SK-N-SH (cell line): ENCODE results near the gene ACVR1C. TPM values are rescaled to one million over a fixed set of nuclear protein-coding genes. Genes with fewer than 3 reads are reported as not detected.

Experiments used
- CTCF ChIA-PET: fragments of 300-600, 350-600 bp; formaldehyde crosslinking; extraction: SDS; loops from one replicate; lab custom pipeline; 2021; lab: Yijun Ruan, JAX
- POLR2A ChIA-PET: fragments of 350-600 bp; sonication (Branson Sonifier 250); formaldehyde crosslinking; extraction: SDS; loops from one replicate; lab custom pipeline; 2020; ENCODE audit warnings: antibody characterized with exemption, inconsistent platforms; lab: Yijun Ruan, JAX
- DNase-seq: peaks from one replicate; pipeline ENCODE4 v3.0.0; 2012
- H2AFZ ChIP-seq: fragments of 200-600 bp; sonication (generic); 2 replicates; pipeline ENCODE4 v1.8.1; 2016; ENCODE audit warnings: antibody characterized with exemption, mild to moderate bottlenecking, low read depth
- H3F3A ChIP-seq: fragments of 200-600 bp; sonication (generic); replicated peaks from 2 replicates; pipeline ENCODE3; 2016; ENCODE audit warnings: antibody characterized with exemption, mild to moderate bottlenecking; ENCODE audit not compliant: insufficient read depth
- H3K27ac ChIP-seq, 2 experiments: fragments of 200-500 bp in 1 of 2; fragments of 200-600 bp in 1 of 2; sonication (Bioruptor generic) in 1 of 2; sonication (generic), shearing (Covaris generic) in 1 of 2; 2 replicates each; pipeline versions ENCODE4 v1.5.1 to v1.6.1; 2014 to 2016; ENCODE audit warnings: low read depth in 2 of 2, inconsistent platforms in 1 of 2, low read length in 1 of 2, mild to moderate bottlenecking in 1 of 2, mixed read lengths in 1 of 2
- H3K27me3 ChIP-seq: fragments of 200-600 bp; sonication (generic), shearing (Covaris generic); 2 replicates; pipeline ENCODE4 v1.6.1; 2016; ENCODE audit warnings: mixed run types; ENCODE audit not compliant: insufficient read depth
- H3K36me3 ChIP-seq, 2 experiments: fragments of 200-500 bp in 1 of 2; fragments of 200-600 bp in 1 of 2; sonication (Bioruptor generic) in 1 of 2; sonication (generic) in 1 of 2; replicated peaks in 1 of 2; 2 replicates each; pipeline versions ENCODE3 to v1.5.1; 2014 to 2016; ENCODE audit warnings: low read length in 1 of 2, mild to moderate bottlenecking in 1 of 2; ENCODE audit not compliant: insufficient read depth in 2 of 2, control insufficient read depth in 1 of 2
- H3K4me1 ChIP-seq, 2 experiments: fragments of 200-500 bp in 1 of 2; fragments of 200-600 bp in 1 of 2; sonication (Bioruptor generic) in 1 of 2; sonication (generic), shearing (Covaris generic) in 1 of 2; 2 replicates each; pipeline versions ENCODE4 v1.5.1 to v1.6.1; 2014 to 2016; ENCODE audit warnings: low read depth in 1 of 2, low read length in 1 of 2, mixed run types in 1 of 2; ENCODE audit not compliant: insufficient read depth in 2 of 2, control insufficient read depth in 1 of 2
- H3K4me2 ChIP-seq: fragments of 200-600 bp; sonication (generic), shearing (Covaris generic); 2 replicates; pipeline ENCODE4 v1.6.1; 2017; ENCODE audit warnings: mixed run types
- H3K4me3 ChIP-seq, 2 experiments: fragments of 200-500 bp in 1 of 2; fragments of 200-600 bp in 1 of 2; sonication (Bioruptor generic) in 1 of 2; sonication (generic), shearing (Covaris generic) in 1 of 2; 2 replicates each; pipeline versions ENCODE4 v1.5.1 to v1.8.1; 2014 to 2016; ENCODE audit warnings: low read depth in 2 of 2, inconsistent platforms in 1 of 2, low read length in 1 of 2, mild to moderate bottlenecking in 1 of 2, mixed read lengths in 1 of 2, moderate library complexity in 1 of 2
- H3K79me2 ChIP-seq: fragments of 200-600 bp; sonication (generic); 2 replicates; pipeline ENCODE4 v1.8.1; 2017; ENCODE audit warnings: mild to moderate bottlenecking; ENCODE audit not compliant: insufficient read depth
- H3K9ac ChIP-seq: fragments of 200-600 bp; sonication (generic); 2 replicates; pipeline ENCODE4 v1.6.1; 2017; ENCODE audit warnings: mixed run types
- H3K9me2 ChIP-seq: fragments of 200-600 bp; sonication (generic); 2 replicates; pipeline ENCODE4 v1.6.1; 2017; ENCODE audit warnings: mixed run types
- H3K9me3 ChIP-seq: fragments of 200-600 bp; sonication (generic); 2 replicates; pipeline ENCODE4 v1.6.1; 2017; ENCODE audit warnings: mixed run types, mild to moderate bottlenecking, moderate library complexity
- H4K20me1 ChIP-seq: fragments of 200-600 bp; sonication (generic); 2 replicates; pipeline ENCODE4 v1.6.1; 2017; ENCODE audit warnings: mild to moderate bottlenecking, mixed run types; ENCODE audit not compliant: insufficient read depth
- CHD2 ChIP-seq: fragments of 150-350 bp; IDR thresholded peaks from 2 replicates; pipeline ENCODE4 v1.6.1; 2018; ENCODE audit warnings: low read length; ENCODE audit not compliant: partially characterized antibody
- ELF1 ChIP-seq: IDR thresholded peaks from 2 replicates; pipeline ENCODE4 v1.4.0; 2012
- FOXJ3 ChIP-seq: sonication (generic); formaldehyde crosslinking; IDR thresholded peaks from 2 replicates; pipeline ENCODE4 v1.5.1; 2020; ENCODE audit warnings: mild to moderate bottlenecking, missing genetic modification reagents
- FOXM1 ChIP-seq: IDR thresholded peaks from 2 replicates; pipeline ENCODE4 v1.4.0; 2012; ENCODE audit warnings: low read depth, mild to moderate bottlenecking
- GATA2 ChIP-seq: sonication (generic); formaldehyde crosslinking; IDR thresholded peaks from 2 replicates; pipeline ENCODE4 v1.5.0; 2020; ENCODE audit warnings: mild to moderate bottlenecking, missing genetic modification reagents
- JUND ChIP-seq: IDR thresholded peaks from 2 replicates; pipeline ENCODE4 v1.4.0; 2012
- MEF2A ChIP-seq: IDR thresholded peaks from 2 replicates; pipeline ENCODE4 v1.4.0; 2012; ENCODE audit warnings: low read depth, borderline replicate concordance
- NFIC ChIP-seq: IDR thresholded peaks from 2 replicates; pipeline ENCODE4 v1.4.0; 2012; ENCODE audit warnings: borderline replicate concordance
- NRF1 ChIP-seq: IDR thresholded peaks from 2 replicates; pipeline ENCODE4 v1.6.1; 2012; ENCODE audit warnings: low read depth, mild to moderate bottlenecking, low read length
- RAD21 ChIP-seq: IDR thresholded peaks from 2 replicates; pipeline ENCODE4 v1.6.1; 2012; ENCODE audit warnings: mild to moderate bottlenecking, low read length
- RCOR1 ChIP-seq: fragments of 150-350 bp; IDR thresholded peaks from 2 replicates; pipeline ENCODE4 v1.6.1; 2017; ENCODE audit warnings: antibody characterized with exemption, low read length
- RXRA ChIP-seq: IDR thresholded peaks from 2 replicates; pipeline ENCODE4 v1.4.0; 2012; ENCODE audit warnings: low read depth, mild to moderate bottlenecking, borderline replicate concordance
- SIN3A ChIP-seq: IDR thresholded peaks from 2 replicates; pipeline ENCODE4 v1.6.1; 2012; ENCODE audit warnings: low read depth, mild to moderate bottlenecking, low read length, moderate library complexity, borderline replicate concordance
- SMC3 ChIP-seq: IDR thresholded peaks from 2 replicates; pipeline ENCODE4 v1.6.1; 2012; ENCODE audit warnings: low read depth, low read length, improper control_type of control experiment
- TAF1 ChIP-seq: IDR thresholded peaks from 2 replicates; pipeline ENCODE4 v1.6.1; 2012; ENCODE audit warnings: low read depth, mild to moderate bottlenecking, low read length, moderate library complexity, borderline replicate concordance
- TCF12 ChIP-seq: IDR thresholded peaks from 2 replicates; pipeline ENCODE4 v1.4.0; 2012
- TEAD4 ChIP-seq: IDR thresholded peaks from 2 replicates; pipeline ENCODE4 v1.4.0; 2012; ENCODE audit warnings: mild to moderate bottlenecking, borderline replicate concordance; ENCODE audit not compliant: insufficient read depth
- YY1 ChIP-seq: IDR thresholded peaks from 2 replicates; pipeline ENCODE4 v1.4.0; 2012; ENCODE audit warnings: low read depth, mild to moderate bottlenecking
- WGBS: methylation state at CpG from one replicate; pipeline ENCODE4 v1.1.6; 2017; ENCODE audit warnings: low lambda C conversion rate; 5-methylcytosine and 5-hydroxymethylcytosine counted together
- polyA plus RNA-seq, 3 experiments: library from polyadenylated mRNA; depleted of rRNA; stranded (reverse); fragments of >200 nt; gene quantifications; 2 replicates each; pipeline ENCODE4 v1.2.3, GENCODE V29; 2012
- TF ChIP-seq, protein P1 (sequence below): IDR thresholded peaks from 2 replicates; pipeline ENCODE4 v1.6.1; 2012; ENCODE audit warnings: mild to moderate bottlenecking, low read depth, low read length, moderate library complexity
- TF ChIP-seq, protein P2 (sequence below): IDR thresholded peaks from 2 replicates; pipeline ENCODE4 v1.4.0; 2012; ENCODE audit warnings: low read depth, borderline replicate concordance
- TF ChIP-seq, protein P3 (sequence below): IDR thresholded peaks from 2 replicates; pipeline ENCODE4 v1.4.0; 2012; ENCODE audit warnings: low read depth
- TF ChIP-seq, protein P4 (sequence below): fragments of 200-600 bp; sonication (generic); IDR thresholded peaks from 2 replicates; pipeline ENCODE4 v1.6.1; 2017; ENCODE audit warnings: antibody characterized with exemption, mild to moderate bottlenecking, moderate library complexity
- TF ChIP-seq, protein P5 (sequence below): IDR thresholded peaks from 2 replicates; pipeline ENCODE4; 2012

The ACVR1C gene
- polyA plus RNA-seq, 1 of the 3 experiments (the other 2 are of a cell fraction) = 0.03 TPM

DNA sequence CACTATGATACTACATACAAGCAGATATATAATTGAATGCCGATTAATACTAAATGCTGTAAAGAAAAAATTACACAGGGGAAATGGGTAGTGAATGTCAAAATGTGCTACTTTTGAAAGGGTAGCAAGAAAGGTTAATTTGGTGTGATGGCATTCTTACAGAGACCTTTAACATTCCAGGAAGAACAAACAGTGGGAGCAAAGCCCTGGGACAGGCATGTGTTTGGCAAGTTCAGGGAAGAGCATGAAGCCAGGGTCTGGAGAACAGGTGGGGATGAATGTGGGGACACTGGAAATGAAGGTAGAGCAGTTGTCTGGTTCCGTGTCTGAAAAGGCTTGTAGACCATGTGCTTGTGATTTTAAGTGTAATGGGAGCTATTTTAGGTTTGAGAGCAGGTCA is 102.6 kb downstream of the ACVR1C start (continued):
- TF ChIP-seq TCF12 (no peak), ELF1 (no peak), RCOR1 (no peak), CHD2 (no peak), YY1 (no peak), RAD21 (no peak), TAF1 (no peak), JUND (no peak), TEAD4 (no peak)
- TF ChIP-seq, protein P1, sequence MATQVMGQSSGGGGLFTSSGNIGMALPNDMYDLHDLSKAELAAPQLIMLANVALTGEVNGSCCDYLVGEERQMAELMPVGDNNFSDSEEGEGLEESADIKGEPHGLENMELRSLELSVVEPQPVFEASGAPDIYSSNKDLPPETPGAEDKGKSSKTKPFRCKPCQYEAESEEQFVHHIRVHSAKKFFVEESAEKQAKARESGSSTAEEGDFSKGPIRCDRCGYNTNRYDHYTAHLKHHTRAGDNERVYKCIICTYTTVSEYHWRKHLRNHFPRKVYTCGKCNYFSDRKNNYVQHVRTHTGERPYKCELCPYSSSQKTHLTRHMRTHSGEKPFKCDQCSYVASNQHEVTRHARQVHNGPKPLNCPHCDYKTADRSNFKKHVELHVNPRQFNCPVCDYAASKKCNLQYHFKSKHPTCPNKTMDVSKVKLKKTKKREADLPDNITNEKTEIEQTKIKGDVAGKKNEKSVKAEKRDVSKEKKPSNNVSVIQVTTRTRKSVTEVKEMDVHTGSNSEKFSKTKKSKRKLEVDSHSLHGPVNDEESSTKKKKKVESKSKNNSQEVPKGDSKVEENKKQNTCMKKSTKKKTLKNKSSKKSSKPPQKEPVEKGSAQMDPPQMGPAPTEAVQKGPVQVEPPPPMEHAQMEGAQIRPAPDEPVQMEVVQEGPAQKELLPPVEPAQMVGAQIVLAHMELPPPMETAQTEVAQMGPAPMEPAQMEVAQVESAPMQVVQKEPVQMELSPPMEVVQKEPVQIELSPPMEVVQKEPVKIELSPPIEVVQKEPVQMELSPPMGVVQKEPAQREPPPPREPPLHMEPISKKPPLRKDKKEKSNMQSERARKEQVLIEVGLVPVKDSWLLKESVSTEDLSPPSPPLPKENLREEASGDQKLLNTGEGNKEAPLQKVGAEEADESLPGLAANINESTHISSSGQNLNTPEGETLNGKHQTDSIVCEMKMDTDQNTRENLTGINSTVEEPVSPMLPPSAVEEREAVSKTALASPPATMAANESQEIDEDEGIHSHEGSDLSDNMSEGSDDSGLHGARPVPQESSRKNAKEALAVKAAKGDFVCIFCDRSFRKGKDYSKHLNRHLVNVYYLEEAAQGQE = no peak
- TF ChIP-seq, protein P2, sequence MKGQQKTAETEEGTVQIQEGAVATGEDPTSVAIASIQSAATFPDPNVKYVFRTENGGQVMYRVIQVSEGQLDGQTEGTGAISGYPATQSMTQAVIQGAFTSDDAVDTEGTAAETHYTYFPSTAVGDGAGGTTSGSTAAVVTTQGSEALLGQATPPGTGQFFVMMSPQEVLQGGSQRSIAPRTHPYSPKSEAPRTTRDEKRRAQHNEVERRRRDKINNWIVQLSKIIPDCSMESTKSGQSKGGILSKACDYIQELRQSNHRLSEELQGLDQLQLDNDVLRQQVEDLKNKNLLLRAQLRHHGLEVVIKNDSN = no peak

DNA sequence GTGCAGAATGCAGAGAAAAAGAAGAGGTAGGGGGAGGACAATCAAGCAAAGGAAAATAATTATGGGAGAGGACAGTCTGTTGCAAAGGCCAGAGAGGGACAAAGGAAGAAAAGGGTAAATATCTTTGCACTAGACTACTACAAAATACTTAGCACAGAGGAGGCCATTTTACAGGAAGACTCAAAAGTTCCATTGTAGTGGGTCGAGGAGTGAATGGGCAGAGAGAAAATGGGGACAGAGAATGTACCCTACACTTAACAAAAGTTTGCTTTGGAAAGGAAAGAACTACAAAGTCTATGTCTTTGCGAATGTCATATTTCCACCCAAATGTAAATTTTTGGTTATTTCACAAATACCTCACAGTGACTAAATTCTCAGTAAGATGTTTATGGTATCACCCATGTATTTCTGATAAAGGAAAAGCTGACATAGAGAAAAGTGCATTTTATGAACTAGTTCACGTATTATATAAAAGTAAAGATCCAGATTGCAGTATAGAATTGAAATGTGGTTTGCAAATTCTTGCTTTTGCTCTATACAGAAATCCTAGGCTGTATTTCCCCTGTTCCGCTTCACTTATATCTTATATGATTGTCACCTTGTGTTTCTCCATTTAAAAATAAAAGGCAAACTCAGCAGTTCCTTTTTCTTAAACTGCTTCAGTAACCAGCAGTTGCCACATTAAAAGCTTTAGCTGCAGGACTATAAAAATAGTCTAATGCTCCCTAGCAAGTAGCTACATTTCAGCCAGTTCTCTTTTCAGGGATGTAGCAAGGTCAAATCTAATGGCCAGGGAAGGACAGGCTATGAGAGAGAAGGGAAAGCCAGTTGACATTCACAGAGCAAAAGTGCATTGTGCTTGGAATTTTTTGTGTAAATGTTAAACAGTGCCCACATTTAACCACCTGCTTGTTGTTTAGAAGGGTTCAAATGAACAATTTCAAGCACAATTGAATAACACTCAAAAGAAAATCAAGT is 105.1 kb downstream of the ACVR1C start:
- WGBS = 41% methylated on average over 4 of the region's 4 CpGs

More for the DNA sequence above, 105.1 kb downstream of the ACVR1C start:
- no peak overlapping the region for H3K4me2 ChIP-seq
- no peaks in the 10 kb centered on the region for H3K36me3 ChIP-seq
- H3K4me3 ChIP-seq = no peak overlapping the region
- no peak for DNase-seq
- H3K9me3 ChIP-seq = no peaks in the 10 kb centered on the region
- ChIA-PET POLR2A (no interaction called here), CTCF (interaction anchor here (0.5 kb wide), 1 partner anchor 75 kb away, joined by 3 read pairs; no protein-coding TSS in a partner anchor)
- no peaks in the 10 kb centered on the region; the same call in 1 of the 2 replicates for H3K27me3 ChIP-seq
- H4K20me1 ChIP-seq = no peaks in the 10 kb centered on the region
- H3F3A ChIP-seq = no peaks in the 10 kb centered on the region
- TF ChIP-seq GATA2 (CRISPR knock-in tag) (no peak), YY1 (no peak), FOXJ3 (CRISPR knock-in tag) (no peak), ELF1 (no peak), RCOR1 (no peak), NFIC (no peak), RAD21 (no peak), CHD2 (no peak), SIN3A (no peak), SMC3 (no peak), MEF2A (no peak), FOXM1 (no peak), RXRA (no peak), TAF1 (no peak), NRF1 (no peak)
- TF ChIP-seq, protein P3, sequence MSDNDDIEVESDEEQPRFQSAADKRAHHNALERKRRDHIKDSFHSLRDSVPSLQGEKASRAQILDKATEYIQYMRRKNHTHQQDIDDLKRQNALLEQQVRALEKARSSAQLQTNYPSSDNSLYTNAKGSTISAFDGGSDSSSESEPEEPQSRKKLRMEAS = no peak
- TF ChIP-seq, protein P4, sequence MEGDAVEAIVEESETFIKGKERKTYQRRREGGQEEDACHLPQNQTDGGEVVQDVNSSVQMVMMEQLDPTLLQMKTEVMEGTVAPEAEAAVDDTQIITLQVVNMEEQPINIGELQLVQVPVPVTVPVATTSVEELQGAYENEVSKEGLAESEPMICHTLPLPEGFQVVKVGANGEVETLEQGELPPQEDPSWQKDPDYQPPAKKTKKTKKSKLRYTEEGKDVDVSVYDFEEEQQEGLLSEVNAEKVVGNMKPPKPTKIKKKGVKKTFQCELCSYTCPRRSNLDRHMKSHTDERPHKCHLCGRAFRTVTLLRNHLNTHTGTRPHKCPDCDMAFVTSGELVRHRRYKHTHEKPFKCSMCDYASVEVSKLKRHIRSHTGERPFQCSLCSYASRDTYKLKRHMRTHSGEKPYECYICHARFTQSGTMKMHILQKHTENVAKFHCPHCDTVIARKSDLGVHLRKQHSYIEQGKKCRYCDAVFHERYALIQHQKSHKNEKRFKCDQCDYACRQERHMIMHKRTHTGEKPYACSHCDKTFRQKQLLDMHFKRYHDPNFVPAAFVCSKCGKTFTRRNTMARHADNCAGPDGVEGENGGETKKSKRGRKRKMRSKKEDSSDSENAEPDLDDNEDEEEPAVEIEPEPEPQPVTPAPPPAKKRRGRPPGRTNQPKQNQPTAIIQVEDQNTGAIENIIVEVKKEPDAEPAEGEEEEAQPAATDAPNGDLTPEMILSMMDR = no peak
- TF ChIP-seq, protein P5, sequence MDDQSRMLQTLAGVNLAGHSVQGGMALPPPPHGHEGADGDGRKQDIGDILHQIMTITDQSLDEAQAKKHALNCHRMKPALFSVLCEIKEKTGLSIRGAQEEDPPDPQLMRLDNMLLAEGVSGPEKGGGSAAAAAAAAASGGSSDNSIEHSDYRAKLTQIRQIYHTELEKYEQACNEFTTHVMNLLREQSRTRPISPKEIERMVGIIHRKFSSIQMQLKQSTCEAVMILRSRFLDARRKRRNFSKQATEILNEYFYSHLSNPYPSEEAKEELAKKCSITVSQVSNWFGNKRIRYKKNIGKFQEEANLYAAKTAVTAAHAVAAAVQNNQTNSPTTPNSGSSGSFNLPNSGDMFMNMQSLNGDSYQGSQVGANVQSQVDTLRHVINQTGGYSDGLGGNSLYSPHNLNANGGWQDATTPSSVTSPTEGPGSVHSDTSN = no peak
- TF ChIP-seq, protein P2 = no peak
- H3K4me1 ChIP-seq = no peaks in the 10 kb centered on the region
- no peak overlapping the region for H3K9ac ChIP-seq
- no peak overlapping the region for H2AFZ ChIP-seq
- H3K9me2 ChIP-seq = no peaks in the 10 kb centered on the region
- H3K27ac ChIP-seq = no peak overlapping the region
- H3K79me2 ChIP-seq = no peaks in the 10 kb centered on the region
